Upper lobe of left lung (tissue), 6 donors: Measurements from ENCODE around the gene PLEKHG3. TPM values are rescaled to one million over a fixed set of nuclear protein-coding genes. Genes with fewer than 3 reads are reported as not detected.

Experiments
- ATAC-seq, 2 donors: fragments of 200-7000 bp; cut with Tn5 transposase; one replicate each; pipeline ENCODE4 v1.9.1; 2022; ENCODE audit warnings: mild to moderate bottlenecking in 2 of 2, moderate library complexity in 2 of 2; ENCODE audit not compliant: low FRiP score in 2 of 2
- DNase-seq, 2 donors: peaks; one replicate each; pipeline ENCODE4 v3.0.0-alpha.2; 2019 to 2020
- H3K27ac ChIP-seq, 4 donors: fragments of 200-600 bp; sonication (generic); one replicate each; pipeline ENCODE4 v1.5.1; 2016 to 2019
- H3K27me3 ChIP-seq, 4 donors: fragments of 200-600 bp; sonication (generic); one replicate each; pipeline ENCODE4 v1.5.1; 2017 to 2019
- H3K36me3 ChIP-seq, 4 donors: fragments of 200-600 bp; sonication (generic); one replicate each; pipeline ENCODE4 v1.5.1; 2016 to 2019
- H3K4me1 ChIP-seq, 4 donors: fragments of 200-600 bp; sonication (generic); one replicate each; pipeline ENCODE4 v1.5.1; 2018 to 2019
- H3K4me3 ChIP-seq, 4 donors: fragments of 200-600 bp; sonication (generic); one replicate each; pipeline ENCODE4 v1.5.1; 2017 to 2019; ENCODE audit warnings: mild to moderate bottlenecking in 2 of 4, moderate library complexity in 1 of 4
- H3K9me3 ChIP-seq, 4 donors: fragments of 200-600 bp; sonication (generic); one replicate each; pipeline ENCODE4 v1.5.1; 2018 to 2019
- CTCF ChIP-seq, 6 experiments: fragments of 450-650 bp in 4 of 6; fragments of 200-600 bp in 2 of 6; sonication (generic) in 2 of 6; IDR thresholded peaks; one replicate each; pipeline ENCODE4 v1.5.1; 2016 to 2019; ENCODE audit warnings: antibody characterized with exemption in 6 of 6
- EP300 ChIP-seq, 4 donors: sonication (generic); formaldehyde crosslinking; IDR thresholded peaks; one replicate each; pipeline ENCODE4 v1.5.1; 2017; ENCODE audit warnings: antibody characterized with exemption in 4 of 4, control low read depth in 2 of 4
- POLR2A ChIP-seq, 4 donors: fragments of 450-650 bp; IDR thresholded peaks; one replicate each; pipeline ENCODE4 v1.5.1; 2016 to 2017; ENCODE audit warnings: antibody characterized with exemption in 4 of 4, mild to moderate bottlenecking in 2 of 4
- POLR2AphosphoS5 ChIP-seq, 2 donors: sonication (generic); formaldehyde crosslinking; IDR thresholded peaks; one replicate each; pipeline ENCODE4 v1.5.1; 2017; ENCODE audit warnings: antibody characterized with exemption in 2 of 2
- WGBS, 2 donors: methylation state at CpG; one replicate each; pipeline ENCODE4 v1.1.5; 2017 to 2018; 5-methylcytosine and 5-hydroxymethylcytosine counted together
- total RNA-seq, 6 donors: library from RNA; depleted of rRNA in 4 of 6; stranded (reverse); fragments of >200 nt in 4 of 6; gene quantifications; one replicate each; pipeline versions ENCODE4 v1.1.0 to v1.2.1, GENCODE V29; 2016 to 2021
- donor health status: DM: no; HTN: no; CAD: no; lungs with moderate emphysema.
- donor health status: DM: no; HTN: yes; CAD: no; lungs with severe emphysema.

The PLEKHG3 gene
- total RNA-seq, 6 donors from 2014 or later: 12.8 to 49.2 (median 34.8) TPM

DNA sequence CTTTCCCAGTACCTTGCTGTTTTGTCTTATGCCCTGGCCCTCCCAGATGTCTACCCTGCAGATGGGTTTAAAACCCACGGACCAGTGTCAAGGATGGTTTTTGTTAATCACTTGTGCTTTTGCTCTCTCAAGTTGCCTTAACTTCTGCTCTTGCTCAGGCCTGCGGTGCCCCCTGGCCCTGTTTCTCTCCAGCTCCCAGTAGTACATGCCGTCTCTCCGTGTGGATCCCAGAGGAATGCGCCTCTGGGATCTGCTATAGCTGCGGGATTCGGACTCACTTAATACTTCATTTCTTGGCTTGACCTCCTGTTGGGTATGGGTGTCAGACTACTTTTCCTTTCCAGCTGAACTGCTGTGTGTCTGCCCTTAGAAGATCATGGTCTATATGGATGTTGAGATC is 14.5 kb downstream of the PLEKHG3 start:
- Histone ChIP-seq H3K4me3 (no peak overlapping the region), H3K27ac (peak overlapping the region in 3 of 4 donors; percentile 18 to 71 (median 38))
- no peak for ATAC-seq

DNA sequence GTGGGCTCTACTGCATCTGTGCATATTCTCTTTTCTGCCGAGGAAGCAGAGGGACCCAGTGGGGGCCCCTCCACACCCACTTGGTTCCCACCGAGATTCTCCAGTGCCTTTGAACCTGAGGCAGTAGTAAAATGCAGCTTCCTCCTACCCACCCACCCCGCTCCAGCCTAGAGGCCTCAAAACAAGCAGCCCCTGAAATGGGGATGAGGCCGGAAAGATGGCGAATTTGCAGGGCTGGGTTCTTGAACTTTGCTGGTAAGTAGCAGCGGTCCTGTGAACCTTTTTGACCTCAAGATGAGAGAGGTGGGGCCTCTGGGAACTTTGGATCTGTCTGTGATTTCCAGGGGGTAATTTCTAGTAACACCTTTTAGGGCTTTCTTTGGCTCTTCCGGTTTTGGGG is 15.4 kb downstream of the PLEKHG3 start:
- Histone ChIP-seq H3K9me3 (no peaks in the 10 kb centered on the region), H3K4me3 (no peak overlapping the region), H3K4me1 (peaks cover 57 to 78% (median 68%) of the 10 kb centered on the region in 4 donors), H3K36me3 (no peaks in the 10 kb centered on the region), H3K27ac (peak overlapping the region in 1 of 4 donors; percentile 45), H3K27me3 (no peaks in the 10 kb centered on the region)
- ATAC-seq (no peak), DNase-seq (no peak)
- TF ChIP-seq POLR2AphosphoS5 (IDR thresholded peaks at IDR 0.05): no peak
- TF ChIP-seq EP300 (IDR thresholded peaks at IDR 0.05): no peak
- no peak for TF ChIP-seq POLR2A (IDR thresholded peaks at IDR 0.05)
- no peak for TF ChIP-seq CTCF (IDR thresholded peaks at IDR 0.05)
- 79 to 80% methylated on average over 7 of the region's 7 CpGs for WGBS, 2 donors

More for the DNA sequence above, 14.5 kb downstream of the PLEKHG3 start:
- Histone ChIP-seq H3K4me1 (peaks cover 57 to 78% (median 64%) of the 10 kb centered on the region in 4 donors), H3K36me3 (no peaks in the 10 kb centered on the region), H3K9me3 (peaks cover 0 to 8% (median 0%) of the 10 kb centered on the region in 4 donors), H3K27me3 (no peaks in the 10 kb centered on the region)
- TF ChIP-seq CTCF (IDR thresholded peaks at IDR 0.05) (no peak), EP300 (IDR thresholded peaks at IDR 0.05) (no peak), POLR2A (IDR thresholded peaks at IDR 0.05) (no peak), POLR2AphosphoS5 (IDR thresholded peaks at IDR 0.05) (no peak)
- 83 to 85% methylated on average over 7 of the region's 7 CpGs for WGBS, 2 donors
- no peak for DNase-seq

DNA sequence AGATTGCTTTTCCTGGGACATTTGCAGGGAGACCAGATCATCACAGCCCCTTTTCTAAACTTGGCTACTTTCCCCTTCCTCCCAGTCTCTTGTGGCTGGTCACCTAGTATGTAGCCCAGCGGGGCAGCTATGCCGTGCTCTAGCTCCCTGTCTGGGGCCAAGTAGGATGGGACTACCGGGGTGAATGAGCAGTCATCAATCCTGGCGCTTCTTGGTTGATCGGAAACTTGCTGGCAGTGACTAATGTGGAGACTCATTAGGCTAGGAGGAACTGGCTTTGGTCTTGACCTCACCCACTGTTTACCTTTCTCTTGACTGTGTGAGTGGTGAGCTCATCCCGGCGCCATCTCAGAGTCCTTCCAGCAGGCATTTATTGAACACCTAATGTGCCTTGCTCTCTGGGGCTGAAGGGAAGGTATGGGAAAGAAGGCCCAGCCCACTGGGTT is 15.9 kb downstream of the PLEKHG3 start:
- Histone ChIP-seq H3K36me3 (no peaks in the 10 kb centered on the region), H3K9me3 (no peaks in the 10 kb centered on the region), H3K4me3 (no peak overlapping the region), H3K27ac (peak overlapping the region in 3 of 4 donors; percentile 2 to 45 (median 27)), H3K27me3 (no peaks in the 10 kb centered on the region), H3K4me1 (peaks cover 63 to 78% (median 68%) of the 10 kb centered on the region in 4 donors)
- ATAC-seq: peak; percentile 21 to 52
- WGBS, 2 donors: 50 to 57% methylated on average over 7 of the region's 7 CpGs
- DNase-seq: peak in 1 of 2 donors; percentile 63
- TF ChIP-seq CTCF (IDR thresholded peaks at IDR 0.05): no peak
- TF ChIP-seq EP300 (IDR thresholded peaks at IDR 0.05): peak in 1 of 4 donors; percentile 10

- no peak for TF ChIP-seq POLR2A (IDR thresholded peaks at IDR 0.05)
- no peak for TF ChIP-seq EP300 (IDR thresholded peaks at IDR 0.05)
- no peak for TF ChIP-seq POLR2AphosphoS5 (IDR thresholded peaks at IDR 0.05)
- TF ChIP-seq CTCF (IDR thresholded peaks at IDR 0.05): no peak
- ATAC-seq: peak in 1 of 2 donors; percentile 3
- Histone ChIP-seq H3K27me3 (no peaks in the 10 kb centered on the region), H3K36me3 (no peaks in the 10 kb centered on the region), H3K9me3 (no peaks in the 10 kb centered on the region), H3K4me3 (no peak overlapping the region), H3K4me1 (peaks cover 56 to 73% (median 60%) of the 10 kb centered on the region in 4 donors), H3K27ac (peak overlapping the region; percentile 13 to 48 (median 41))
- DNase-seq: no peak
- 20 to 53% methylated on average over 1 to 5 of the region's 5 CpGs for WGBS, 2 donors
These were observed 17.2 kb downstream of the PLEKHG3 start for GRCh38 chr14:64721391-64721791.

DNA sequence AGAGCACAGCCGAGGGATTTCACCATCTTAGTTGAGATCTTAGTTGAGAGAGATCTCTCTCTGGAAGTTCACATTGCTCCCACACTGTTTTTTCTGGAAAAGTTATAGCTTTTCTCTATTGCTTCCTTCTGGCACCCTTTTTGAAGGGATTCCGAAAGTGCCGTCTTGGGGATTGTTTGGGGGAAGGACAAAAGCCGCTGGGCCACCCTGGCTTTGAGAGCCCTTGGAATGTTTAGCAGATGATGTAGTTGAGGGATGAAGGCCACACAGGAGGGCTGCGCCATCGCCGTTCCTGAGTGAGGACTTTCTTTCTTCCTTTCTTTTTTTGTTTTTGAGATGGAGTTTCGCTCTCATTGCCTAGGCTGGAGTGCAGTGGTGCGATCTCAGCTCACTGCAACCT is 17.7 kb downstream of the PLEKHG3 start:
- Histone ChIP-seq H3K27ac (peak overlapping the region; percentile 13 to 48 (median 41)), H3K36me3 (no peaks in the 10 kb centered on the region), H3K27me3 (no peaks in the 10 kb centered on the region), H3K4me3 (no peak overlapping the region), H3K4me1 (peaks cover 52 to 68% (median 56%) of the 10 kb centered on the region in 4 donors), H3K9me3 (no peaks in the 10 kb centered on the region)
- DNase-seq (no peak), ATAC-seq (no peak)
- TF ChIP-seq POLR2AphosphoS5 (IDR thresholded peaks at IDR 0.05): no peak
- TF ChIP-seq POLR2A (IDR thresholded peaks at IDR 0.05): no peak
- no peak for TF ChIP-seq EP300 (IDR thresholded peaks at IDR 0.05)
- TF ChIP-seq CTCF (IDR thresholded peaks at IDR 0.05): no peak
- WGBS, 2 donors: 71 to 86% methylated on average over 9 of the region's 9 CpGs
